Sigmoid colon (tissue), 7 donors: ENCODE data around the gene ADSS1. TPM values are rescaled to one million over a fixed set of nuclear protein-coding genes. Genes with fewer than 3 reads are reported as not detected.

Experiments used
- DNase-seq: peaks from one replicate; pipeline ENCODE4 v3.0.0-alpha.2; 2019
- H3K27ac ChIP-seq, 4 donors: fragments of 200-600 bp; sonication (generic); one replicate each; pipeline ENCODE4 v1.5.1; 2016 to 2019; ENCODE audit warnings: mild to moderate bottlenecking in 1 of 4
- H3K27me3 ChIP-seq, 3 donors: fragments of 200-600 bp; sonication (generic); one replicate each; pipeline ENCODE4 v1.5.1; 2019; ENCODE audit warnings: mild to moderate bottlenecking in 1 of 3
- H3K36me3 ChIP-seq, 4 donors: fragments of 200-600 bp; sonication (generic); one replicate each; pipeline ENCODE4 v1.5.1; 2016 to 2019
- H3K4me1 ChIP-seq, 4 donors: fragments of 200-600 bp; sonication (generic); one replicate each; pipeline ENCODE4 v1.5.1; 2017 to 2019
- H3K4me3 ChIP-seq, 4 donors: fragments of 200-600 bp; sonication (generic); one replicate each; pipeline ENCODE4 v1.5.1; 2017 to 2019; ENCODE audit warnings: mild to moderate bottlenecking in 2 of 4, moderate library complexity in 1 of 4
- H3K9me3 ChIP-seq, 4 donors: fragments of 200-600 bp in 3 of 4; sonication (generic) in 3 of 4; one replicate each; pipeline versions ENCODE4 v1.5.1 to v1.6.1; 2013 to 2019
- EP300 ChIP-seq, 4 donors: sonication (generic); formaldehyde crosslinking; IDR thresholded peaks; one replicate each; pipeline ENCODE4 v1.6.1; 2017; ENCODE audit warnings: antibody characterized with exemption in 4 of 4
- POLR2A ChIP-seq, 2 donors: fragments of 450-650 bp; IDR thresholded peaks; one replicate each; pipeline ENCODE4 v1.6.1; 2016; ENCODE audit warnings: antibody characterized with exemption in 2 of 2, mild to moderate bottlenecking in 2 of 2, moderate library complexity in 2 of 2
- POLR2AphosphoS5 ChIP-seq, 4 donors: sonication (generic); formaldehyde crosslinking; IDR thresholded peaks; one replicate each; pipeline ENCODE4 v1.6.1; 2017; ENCODE audit warnings: antibody characterized with exemption in 4 of 4
- WGBS, 2 donors: extraction: QIAGEN DNeasy Blood & Tissue Kit; methylation state at CpG; one replicate each; pipeline ENCODE4 v1.1.7; 2013; 5-methylcytosine and 5-hydroxymethylcytosine counted together
- intact Hi-C: fragments of 100-400 bp; cut with DNase I; formaldehyde crosslinking; loops from one replicate; pipeline ENCODE4 v1.15.1; 2023
- polyA plus RNA-seq, 3 donors: library from polyadenylated mRNA; stranded (reverse); fragments of 200-250 nt; gene quantifications; one replicate each; pipeline ENCODE4 v1.2.3, GENCODE V29; 2013
- total RNA-seq, 4 donors: library from RNA; depleted of rRNA; stranded (reverse); fragments of >200 nt; gene quantifications; one replicate each; pipeline ENCODE4 v1.1.0, GENCODE V29; 2016
- TF ChIP-seq, protein P1 (sequence below), 4 experiments: fragments of 450-650 bp in 3 of 4; fragments of 200-600 bp in 1 of 4; IDR thresholded peaks; one replicate each; pipeline ENCODE4 v1.5.1; 2016 to 2019; ENCODE audit warnings: antibody characterized with exemption in 4 of 4, mild to moderate bottlenecking in 3 of 4, moderate library complexity in 2 of 4
- donor health status: healthy with polysubstance abuse.
- donor health status: Bipolar disorder and iron deficiency.
- donor health status: healthy.

ADSS1 gene
- total and polyA plus RNA-seq, 7 donors: 2.0 to 10.2 (median 5.3) TPM

DNA sequence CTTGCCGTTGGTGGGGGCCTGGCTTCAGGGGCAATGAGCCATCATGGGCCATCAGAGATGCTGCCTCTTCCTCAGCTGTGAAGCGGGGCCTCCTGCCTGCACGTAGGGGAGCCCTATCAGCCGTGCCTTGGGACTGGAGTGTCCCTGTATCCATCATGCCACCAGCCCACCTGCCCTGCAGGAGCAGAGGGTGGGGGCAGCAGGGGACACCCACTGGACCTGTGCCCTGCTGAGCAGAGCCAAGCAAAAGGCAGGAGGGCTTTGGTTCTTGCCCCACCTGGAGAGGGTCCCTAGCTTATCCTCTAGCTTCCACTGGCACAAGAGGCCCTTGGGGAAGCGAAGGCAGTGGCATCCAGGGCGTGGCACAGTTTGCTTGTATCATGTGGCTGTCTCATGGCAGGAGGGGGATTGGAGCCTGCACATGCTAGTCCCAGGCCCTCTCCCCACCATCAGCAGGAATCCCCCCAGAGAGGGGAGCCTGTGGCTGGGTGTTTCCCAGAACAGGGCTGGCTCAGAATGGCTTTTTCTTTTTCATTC lies 10.1 kb downstream of the ADSS1 start:
- no peaks in the 10 kb centered on the region for H3K9me3 ChIP-seq
- H3K4me3 ChIP-seq: no peak overlapping the region
- peaks cover 0 to 20% (median 12%) of the 10 kb centered on the region in 4 donors for H3K4me1 ChIP-seq
- H3K27ac ChIP-seq: no peak overlapping the region
- H3K27me3 ChIP-seq: no peaks in the 10 kb centered on the region
- TF ChIP-seq EP300 (IDR thresholded peaks at IDR 0.05) (no peak), POLR2AphosphoS5 (IDR thresholded peaks at IDR 0.05) (no peak), POLR2A (IDR thresholded peaks at IDR 0.05) (no peak)
- TF ChIP-seq, protein P1, sequence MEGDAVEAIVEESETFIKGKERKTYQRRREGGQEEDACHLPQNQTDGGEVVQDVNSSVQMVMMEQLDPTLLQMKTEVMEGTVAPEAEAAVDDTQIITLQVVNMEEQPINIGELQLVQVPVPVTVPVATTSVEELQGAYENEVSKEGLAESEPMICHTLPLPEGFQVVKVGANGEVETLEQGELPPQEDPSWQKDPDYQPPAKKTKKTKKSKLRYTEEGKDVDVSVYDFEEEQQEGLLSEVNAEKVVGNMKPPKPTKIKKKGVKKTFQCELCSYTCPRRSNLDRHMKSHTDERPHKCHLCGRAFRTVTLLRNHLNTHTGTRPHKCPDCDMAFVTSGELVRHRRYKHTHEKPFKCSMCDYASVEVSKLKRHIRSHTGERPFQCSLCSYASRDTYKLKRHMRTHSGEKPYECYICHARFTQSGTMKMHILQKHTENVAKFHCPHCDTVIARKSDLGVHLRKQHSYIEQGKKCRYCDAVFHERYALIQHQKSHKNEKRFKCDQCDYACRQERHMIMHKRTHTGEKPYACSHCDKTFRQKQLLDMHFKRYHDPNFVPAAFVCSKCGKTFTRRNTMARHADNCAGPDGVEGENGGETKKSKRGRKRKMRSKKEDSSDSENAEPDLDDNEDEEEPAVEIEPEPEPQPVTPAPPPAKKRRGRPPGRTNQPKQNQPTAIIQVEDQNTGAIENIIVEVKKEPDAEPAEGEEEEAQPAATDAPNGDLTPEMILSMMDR (IDR thresholded peaks at IDR 0.05): no peak
- H3K36me3 ChIP-seq: no peaks in the 10 kb centered on the region
- intact Hi-C loops: no loop called here
- 82 to 90% methylated on average over 6 of the region's 6 CpGs for WGBS, 2 donors
- DNase-seq: no peak

DNA sequence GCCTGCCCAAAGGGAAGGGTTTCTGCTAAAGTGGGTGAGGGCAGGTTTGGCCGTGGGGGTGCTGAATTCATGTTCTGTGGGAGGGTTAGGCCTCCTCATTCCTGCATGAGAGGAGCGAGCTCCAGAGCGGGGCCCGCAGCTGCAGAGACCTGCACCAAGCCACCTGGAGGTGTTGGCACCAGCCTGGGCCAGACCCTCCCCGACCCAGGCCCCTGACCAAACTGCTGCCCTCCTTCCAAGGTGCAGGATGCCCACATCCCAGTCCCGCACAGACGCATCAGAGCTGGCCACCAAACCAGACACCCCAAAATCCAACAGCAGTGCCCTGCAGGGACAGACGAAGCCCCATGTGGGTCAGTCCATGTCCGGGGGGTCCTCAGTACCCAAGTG lies 10.6 kb downstream of the ADSS1 start:
- H3K27ac ChIP-seq: peak overlapping the region in 1 of 4 donors; percentile 85
- peaks cover 0 to 20% (median 12%) of the 10 kb centered on the region in 4 donors for H3K4me1 ChIP-seq
- no peak for DNase-seq
- 94% methylated on average over 9 of the region's 9 CpGs for WGBS, 2 donors
- no peaks in the 10 kb centered on the region for H3K27me3 ChIP-seq
- TF ChIP-seq POLR2AphosphoS5 (IDR thresholded peaks at IDR 0.05): no peak
- no peak for TF ChIP-seq POLR2A (IDR thresholded peaks at IDR 0.05)
- TF ChIP-seq, protein P1 (IDR thresholded peaks at IDR 0.05): no peak
- TF ChIP-seq EP300 (IDR thresholded peaks at IDR 0.05): no peak
- H3K4me3 ChIP-seq: no peak overlapping the region
- H3K36me3 ChIP-seq: no peaks in the 10 kb centered on the region
- no peaks in the 10 kb centered on the region for H3K9me3 ChIP-seq
- intact Hi-C loops: no loop called here

DNA sequence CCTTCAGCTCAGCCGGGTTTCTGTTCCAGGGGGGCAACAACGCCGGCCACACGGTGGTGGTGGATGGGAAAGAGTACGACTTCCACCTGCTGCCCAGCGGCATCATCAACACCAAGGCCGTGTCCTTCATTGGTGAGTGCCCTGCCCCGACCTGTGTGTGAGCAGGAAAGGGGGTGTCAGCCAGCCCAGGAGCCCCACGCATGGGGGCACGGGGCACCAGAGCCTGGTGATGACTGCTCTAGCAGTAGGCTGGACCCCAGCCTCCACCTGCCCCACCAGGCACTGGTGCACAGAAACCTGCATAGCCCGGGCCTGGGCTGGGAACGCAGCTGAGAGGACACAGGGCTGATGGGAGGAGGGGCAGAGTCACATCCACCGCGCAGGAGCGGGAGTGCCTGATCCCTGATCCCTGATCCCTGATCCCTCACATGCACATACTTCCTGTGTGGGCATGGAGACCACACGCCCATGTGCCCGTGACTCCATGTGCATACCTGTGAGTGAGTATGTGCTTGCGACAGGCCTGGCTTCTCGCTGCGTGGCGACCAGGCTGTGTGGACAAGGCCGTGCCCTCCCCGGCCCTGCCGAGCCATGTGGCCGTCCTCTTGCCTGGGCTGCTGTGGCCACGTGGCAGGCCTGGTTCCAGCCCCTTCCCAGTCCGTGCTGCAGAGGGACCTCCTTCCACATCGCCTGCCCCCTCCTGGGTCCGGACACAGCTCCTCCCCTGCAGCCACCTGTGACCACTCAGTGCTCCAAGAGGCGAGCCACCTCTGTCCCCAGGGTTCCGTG lies 11.2 kb downstream of the ADSS1 start:
- H3K9me3 ChIP-seq: no peaks in the 10 kb centered on the region
- no peaks in the 10 kb centered on the region for H3K36me3 ChIP-seq
- WGBS, 2 donors: 90 to 92% methylated on average over 31 of the region's 31 CpGs
- H3K4me3 ChIP-seq: no peak overlapping the region
- TF ChIP-seq POLR2A (IDR thresholded peaks at IDR 0.05) (no peak), POLR2AphosphoS5 (IDR thresholded peaks at IDR 0.05) (no peak), EP300 (IDR thresholded peaks at IDR 0.05) (no peak)
- TF ChIP-seq, protein P1 (IDR thresholded peaks at IDR 0.05): no peak
- no peak for DNase-seq
- no peaks in the 10 kb centered on the region for H3K27me3 ChIP-seq
- peaks cover 0 to 20% (median 12%) of the 10 kb centered on the region in 4 donors for H3K4me1 ChIP-seq
- H3K27ac ChIP-seq: peak overlapping the region; percentile 69 to 85 (median 74)
- intact Hi-C loops: no loop called here

DNA sequence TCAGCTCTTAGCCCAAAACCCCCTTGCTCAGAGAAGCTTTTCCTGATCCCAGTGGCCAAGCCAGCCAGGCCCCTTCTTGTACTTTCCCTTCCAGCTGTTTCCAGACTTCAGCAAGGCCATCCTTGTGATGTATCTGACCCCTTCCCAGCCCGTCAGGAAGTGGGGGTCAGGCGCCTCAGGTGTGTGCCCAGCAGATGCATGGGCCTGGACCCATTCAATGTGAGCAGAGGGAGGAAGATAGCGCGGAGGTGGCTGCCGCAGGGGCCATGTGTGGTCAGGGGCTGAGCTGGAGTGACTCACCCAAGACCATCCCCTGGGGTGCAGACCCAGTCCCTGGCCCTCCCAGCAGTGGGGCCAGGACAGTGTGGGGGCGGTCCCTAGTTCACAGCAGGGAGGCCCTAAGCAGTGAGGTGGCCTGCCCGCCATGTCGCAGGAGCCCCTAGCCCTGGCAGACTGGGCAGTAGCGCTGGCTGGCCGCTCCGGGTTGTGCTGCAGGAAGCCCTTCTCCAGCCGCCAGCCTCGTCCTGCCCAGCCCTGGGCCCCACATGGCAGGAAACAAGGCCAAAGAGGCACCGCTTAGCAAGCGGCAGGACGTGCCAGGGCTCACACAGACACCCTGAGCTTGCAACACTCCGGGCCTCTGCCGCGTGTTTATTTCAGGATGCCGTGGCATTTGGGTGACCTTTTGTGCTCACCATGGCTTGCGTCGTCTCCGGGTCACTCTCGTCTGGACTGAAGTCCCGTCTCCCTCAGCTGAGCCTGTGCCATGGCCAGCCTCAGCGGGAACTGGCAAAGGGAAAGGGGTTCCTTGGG lies 12.0 kb downstream of the ADSS1 start:
- H3K27ac ChIP-seq: peak overlapping the region; percentile 69 to 85 (median 74)
- no peaks in the 10 kb centered on the region for H3K9me3 ChIP-seq
- H3K4me3 ChIP-seq: no peak overlapping the region
- DNase-seq: peak; percentile 92
- WGBS, 2 donors: 62 to 82% methylated on average over 26 of the region's 26 CpGs
- intact Hi-C loops: no loop called here
- peaks cover 0 to 20% (median 12%) of the 10 kb centered on the region in 4 donors for H3K4me1 ChIP-seq
- TF ChIP-seq POLR2A (IDR thresholded peaks at IDR 0.05): no peak
- peak; percentile 62 to 74 (median 70) for TF ChIP-seq POLR2AphosphoS5 (IDR thresholded peaks at IDR 0.05)
- peak in 2 of 4 donors; percentile 34 to 57 for TF ChIP-seq EP300 (IDR thresholded peaks at IDR 0.05)
- TF ChIP-seq, protein P1 (IDR thresholded peaks at IDR 0.05): no peak
- no peaks in the 10 kb centered on the region for H3K27me3 ChIP-seq
- no peaks in the 10 kb centered on the region for H3K36me3 ChIP-seq
